Stimulated activated CD4-positive, alpha-beta T cell treated with anti-CD3 and anti-CD28 coated beads, Interleukin-15, amount 100 ng/mL, for 24 hours (primary cell): Measurements from ENCODE around the gene COL1A1.

ENCODE experiments used
- DNase-seq: peaks from one replicate; pipeline ENCODE4 v3.0.0-alpha.2; 2020

The COL1A1 gene

GRCh38 chr17:50139185-50139783, 62.1 kb downstream of the COL1A1 start:
- DNase-seq: no peak

GRCh38 chr17:50137042-50137441, 64.4 kb downstream of the COL1A1 start:
- no peak for DNase-seq

- no peak for DNase-seq
Observed at GRCh38 chr17:50136096-50136687, 65.2 kb downstream of the COL1A1 start.

- DNase-seq: no peak
Observed at GRCh38 chr17:50135316-50136095, 65.9 kb downstream of the COL1A1 start.

- DNase-seq: no peak
Observed at GRCh38 chr17:50134206-50135110, 67.0 kb downstream of the COL1A1 start.

- no peak for DNase-seq
Observed at GRCh38 chr17:50133769-50134099, 67.7 kb downstream of the COL1A1 start.
